Esophagus muscularis mucosa (tissue), 3 donors: ENCODE results near the gene TRIM29.

ENCODE experiments used
- CTCF ChIP-seq, 3 experiments: fragments of 200-600 bp in 2 of 3; fragments of 450-650 bp in 1 of 3; sonication (generic) in 2 of 3; IDR thresholded peaks; one replicate each; pipeline ENCODE4 v1.5.1; 2017 to 2019; ENCODE audit warnings: antibody characterized with exemption in 3 of 3, mild to moderate bottlenecking in 2 of 3, moderate library complexity in 1 of 3
- POLR2A ChIP-seq: fragments of 450-650 bp; IDR thresholded peaks from one replicate; pipeline ENCODE4 v1.6.1; 2017; ENCODE audit warnings: antibody characterized with exemption, moderate library complexity, mild to moderate bottlenecking, low read depth
- POLR2AphosphoS5 ChIP-seq, 2 donors: sonication (generic); formaldehyde crosslinking; IDR thresholded peaks; one replicate each; pipeline ENCODE4 v1.6.1; 2017; ENCODE audit warnings: antibody characterized with exemption in 2 of 2

DNA sequence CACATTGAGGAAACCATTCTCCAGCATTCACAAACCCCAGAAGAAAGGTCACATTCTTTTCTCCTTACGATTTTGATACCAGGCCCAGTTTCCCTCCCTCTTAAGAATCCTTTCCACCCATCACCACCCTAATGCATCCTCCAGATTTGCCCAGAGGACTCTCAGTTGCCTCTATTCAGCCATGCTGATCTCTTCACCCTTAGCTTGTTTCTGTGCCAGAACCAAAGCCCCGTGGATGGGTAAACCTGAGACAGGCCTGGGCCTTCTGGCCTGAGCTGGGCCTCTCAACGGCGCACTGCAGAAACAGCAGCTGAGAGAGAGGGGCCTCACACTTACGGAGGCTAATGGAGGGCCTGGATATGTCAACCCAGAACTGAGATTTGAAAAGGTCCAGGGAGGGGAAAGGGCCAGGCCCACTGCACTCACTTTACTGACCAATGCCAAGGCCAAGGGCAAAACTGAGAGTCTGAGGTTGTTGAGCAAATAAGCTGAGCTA lies 40.7 kb upstream of the TRIM29 start:
- TF ChIP-seq CTCF (IDR thresholded peaks at IDR 0.05) (no peak), POLR2A (no peak), POLR2AphosphoS5 (IDR thresholded peaks at IDR 0.05) (no peak)
